IPS-20b (cell line): ENCODE data around the gene TPI1.

Experiments used
- H3K27ac ChIP-seq: one replicate; pipeline ENCODE4 v1.5.1; 2013; ENCODE audit warnings: low read length
- H3K27me3 ChIP-seq: 2 replicates; pipeline ENCODE4 v1.6.1; 2013; ENCODE audit warnings: mild to moderate bottlenecking, low read length, inconsistent platforms; ENCODE audit not compliant: insufficient read depth
- H3K36me3 ChIP-seq: 2 replicates; pipeline ENCODE4 v1.6.1; 2013; ENCODE audit warnings: low read depth, mild to moderate bottlenecking, inconsistent platforms, low read length, moderate library complexity; ENCODE audit not compliant: insufficient read depth
- H3K4me1 ChIP-seq: 2 replicates; pipeline ENCODE4 v1.6.1; 2013; ENCODE audit warnings: mild to moderate bottlenecking, control low read depth, inconsistent platforms, low read length, moderate library complexity; ENCODE audit not compliant: insufficient read depth
- H3K4me3 ChIP-seq: 2 replicates; pipeline ENCODE4 v1.5.1; 2013; ENCODE audit warnings: mild to moderate bottlenecking, low read length, inconsistent platforms
- H3K9ac ChIP-seq: 2 replicates; pipeline ENCODE4 v1.6.1; 2013; ENCODE audit warnings: low read depth, mild to moderate bottlenecking, inconsistent platforms, low read length, moderate library complexity
- H3K9me3 ChIP-seq: 2 replicates; pipeline ENCODE4 v1.6.1; 2013; ENCODE audit warnings: mild to moderate bottlenecking, low read depth, low read length, inconsistent platforms; ENCODE audit not compliant: insufficient read depth

The TPI1 gene

GRCh38 chr12:6867413-6868210 lies at the start of gene TPI1:
Gene TPI1 (plus strand): TSS chr12:6867531. CDS start chr12:6867567, 36 bp downstream.
- Histone ChIP-seq H3K36me3 (peaks cover 64% of the 10 kb centered on the region), H3K4me1 (peaks cover 11% of the 10 kb centered on the region; the same call in 1 of the 2 replicates), H3K9me3 (no peaks in the 10 kb centered on the region), H3K4me3 (peak within 1 kb of the TSS; percentile 98), H3K9ac (peak within 1 kb of the TSS; percentile 90), H3K27me3 (no peaks in the 10 kb centered on the region), H3K27ac (peak within 1 kb of the TSS; percentile 73)

GRCh38 chr12:6817662-6818157 lies 49.6 kb upstream of the TPI1 start:
- H3K4me3 ChIP-seq: no peak overlapping the region; the same call in 1 of the 2 replicates
- H3K27me3 ChIP-seq: peaks cover 23% of the 10 kb centered on the region
- H3K27ac ChIP-seq: no peak overlapping the region
- no peaks in the 10 kb centered on the region for H3K36me3 ChIP-seq
- H3K9ac ChIP-seq: no peak overlapping the region
- peaks cover 22% of the 10 kb centered on the region for H3K4me1 ChIP-seq
- no peaks in the 10 kb centered on the region for H3K9me3 ChIP-seq

- Histone ChIP-seq H3K4me1 (peaks cover 27% of the 10 kb centered on the region), H3K4me3 (peak overlapping the region; percentile 53; the same call in 1 of the 2 replicates), H3K27ac (no peak overlapping the region), H3K36me3 (no peaks in the 10 kb centered on the region), H3K27me3 (peaks cover 29% of the 10 kb centered on the region), H3K9me3 (no peaks in the 10 kb centered on the region), H3K9ac (peak overlapping the region; percentile 63; the same call in 1 of the 2 replicates)
Measured at GRCh38 chr12:6818222-6818621, 49.1 kb upstream of the TPI1 start.

GRCh38 chr12:6818645-6819044 lies 48.7 kb upstream of the TPI1 start:
- Histone ChIP-seq H3K4me3 (peak overlapping the region; percentile 53; the same call in 1 of the 2 replicates), H3K4me1 (peaks cover 27% of the 10 kb centered on the region), H3K27me3 (peaks cover 33% of the 10 kb centered on the region), H3K27ac (no peak overlapping the region), H3K36me3 (no peaks in the 10 kb centered on the region), H3K9ac (peak overlapping the region; percentile 63; the same call in 1 of the 2 replicates), H3K9me3 (no peaks in the 10 kb centered on the region)

GRCh38 chr12:6819106-6820030 lies 48.0 kb upstream of the TPI1 start:
- Histone ChIP-seq H3K9me3 (no peaks in the 10 kb centered on the region), H3K36me3 (no peaks in the 10 kb centered on the region), H3K27ac (no peak overlapping the region), H3K4me3 (peak overlapping the region; percentile 36; the same call in 1 of the 2 replicates), H3K27me3 (peaks cover 38% of the 10 kb centered on the region), H3K4me1 (peaks cover 27% of the 10 kb centered on the region), H3K9ac (peak overlapping the region; percentile 1; the same call in 1 of the 2 replicates)

GRCh38 chr12:6820166-6820565 lies 47.2 kb upstream of the TPI1 start:
- Histone ChIP-seq H3K9ac (no peak overlapping the region), H3K9me3 (no peaks in the 10 kb centered on the region), H3K27ac (no peak overlapping the region), H3K27me3 (peaks cover 41% of the 10 kb centered on the region), H3K36me3 (no peaks in the 10 kb centered on the region), H3K4me1 (peaks cover 27% of the 10 kb centered on the region), H3K4me3 (no peak overlapping the region)

GRCh38 chr12:6821591-6822425 lies 45.5 kb upstream of the TPI1 start, which contains the start of gene GPR162:
Gene GPR162 (plus strand): TSS chr12:6821821. CDS start chr12:6823899, 2,078 bp downstream.
- Histone ChIP-seq H3K4me1 (peaks cover 30% of the 10 kb centered on the region), H3K27me3 (peaks cover 47% of the 10 kb centered on the region), H3K4me3 (peak within 1 kb of the TSS; percentile 79), H3K9me3 (no peaks in the 10 kb centered on the region), H3K9ac (peak within 1 kb of the TSS; percentile 73), H3K36me3 (no peaks in the 10 kb centered on the region), H3K27ac (peak within 1 kb of the TSS; percentile 53)

GRCh38 chr12:6822426-6823135 lies 44.8 kb upstream of the TPI1 start:
- H3K27me3 ChIP-seq: peaks cover 47% of the 10 kb centered on the region
- peaks cover 34% of the 10 kb centered on the region for H3K4me1 ChIP-seq
- no peaks in the 10 kb centered on the region for H3K9me3 ChIP-seq
- H3K27ac ChIP-seq: no peak overlapping the region
- no peaks in the 10 kb centered on the region for H3K36me3 ChIP-seq
- H3K4me3 ChIP-seq: peak overlapping the region; percentile 79
- H3K9ac ChIP-seq: peak overlapping the region; percentile 73; the same call in 1 of the 2 replicates

- Histone ChIP-seq H3K27me3 (peaks cover 47% of the 10 kb centered on the region), H3K9ac (no peak overlapping the region), H3K27ac (no peak overlapping the region), H3K9me3 (no peaks in the 10 kb centered on the region), H3K4me1 (peaks cover 34% of the 10 kb centered on the region), H3K36me3 (no peaks in the 10 kb centered on the region), H3K4me3 (no peak overlapping the region)
Measured at GRCh38 chr12:6823182-6824084, 43.9 kb upstream of the TPI1 start.
